Spleen (tissue), 11 donors: ENCODE results near the gene TMEM91. TPM values are rescaled to one million over a fixed set of nuclear protein-coding genes. Genes with fewer than 3 reads are reported as not detected.

Source experiments
- DNase-seq: peaks from one replicate; pipeline ENCODE4 v3.0.0-alpha.2; 2020
- H3K27ac ChIP-seq, 8 donors: fragments of 200-600 bp; sonication (generic) in 7 of 8; 1 replicate in 4 of 8; 2 replicates in 4 of 8; pipeline versions ENCODE4 v1.5.0 to v1.8.0; 2016 to 2021; ENCODE audit warnings: inconsistent platforms in 4 of 8, mild to moderate bottlenecking in 4 of 8, moderate library complexity in 1 of 8
- H3K27me3 ChIP-seq, 7 donors: fragments of 200-600 bp; sonication (generic) in 6 of 7; replicated peaks in 1 of 7; 1 replicate in 4 of 7; 2 replicates in 3 of 7; pipeline versions ENCODE4 v1.5.0 to v1.8.0; 2016 to 2021; ENCODE audit warnings: inconsistent platforms in 3 of 7, mild to moderate bottlenecking in 1 of 7
- H3K36me3 ChIP-seq, 6 donors: fragments of 200-600 bp; sonication (generic) in 5 of 6; 1 replicate in 4 of 6; 2 replicates in 2 of 6; pipeline versions ENCODE4 v1.5.0 to v1.8.0; 2016 to 2021; ENCODE audit warnings: inconsistent platforms in 2 of 6
- H3K4me1 ChIP-seq, 6 donors: fragments of 200-600 bp; sonication (generic) in 5 of 6; 1 replicate in 3 of 6; 2 replicates in 3 of 6; pipeline versions ENCODE4 v1.5.0 to v1.8.0; 2016 to 2021; ENCODE audit warnings: inconsistent platforms in 3 of 6
- H3K4me3 ChIP-seq, 8 donors: fragments of 200-600 bp; sonication (generic) in 7 of 8; 1 replicate in 4 of 8; 2 replicates in 4 of 8; pipeline versions ENCODE4 v1.5.0 to v1.8.0; 2016 to 2021; ENCODE audit warnings: inconsistent platforms in 4 of 8, mild to moderate bottlenecking in 4 of 8, moderate library complexity in 2 of 8
- H3K9me3 ChIP-seq, 8 donors: fragments of 200-600 bp; sonication (generic) in 7 of 8; 1 replicate in 4 of 8; 2 replicates in 4 of 8; pipeline versions ENCODE4 v1.5.0 to v1.8.0; 2016 to 2021; ENCODE audit warnings: inconsistent platforms in 4 of 8
- CTCF ChIP-seq, 11 experiments: fragments of 200-600 bp in 7 of 11; fragments of 450-650 bp in 4 of 11; sonication (generic) in 4 of 11; IDR thresholded peaks in 8 of 11; conservative IDR thresholded peaks in 3 of 11; 1 replicate in 7 of 11; 2 replicates in 4 of 11; pipeline versions ENCODE4 v1.4.0 to v1.8.0; 2016 to 2021; ENCODE audit warnings: antibody characterized with exemption in 11 of 11, inconsistent platforms in 4 of 11, mild to moderate bottlenecking in 1 of 11
- POLR2A ChIP-seq, 3 donors: fragments of 450-650 bp; IDR thresholded peaks; one replicate each; pipeline ENCODE4 v1.5.1; 2017; ENCODE audit warnings: antibody characterized with exemption in 3 of 3, mild to moderate bottlenecking in 1 of 3
- POLR2AphosphoS5 ChIP-seq, 3 donors: sonication (generic); formaldehyde crosslinking; IDR thresholded peaks; one replicate each; pipeline ENCODE4 v1.5.1; 2017; ENCODE audit warnings: antibody characterized with exemption in 3 of 3
- WGBS, 5 donors: extraction: QIAGEN DNeasy Blood & Tissue Kit in 3 of 5; methylation state at CpG; one replicate each; pipeline versions ENCODE4 v1.1.5 to v1.1.7; 2013 to 2018; 5-methylcytosine and 5-hydroxymethylcytosine counted together
- intact Hi-C: fragments of 100-400 bp; cut with DNase I; formaldehyde crosslinking; loops from one replicate; pipeline ENCODE4 v1.15.0; 2023; ENCODE audit warnings: low total_unique reads
- polyA plus RNA-seq, 3 donors: library from polyadenylated mRNA; stranded (reverse); fragments of 200-250 nt; gene quantifications; one replicate each; pipeline ENCODE4 v1.2.1, GENCODE V29; 2013
- total RNA-seq, 7 donors: library from RNA; depleted of rRNA in 3 of 7; stranded (reverse); fragments of >200 nt in 3 of 7; fragmentation: NEBNext Ultra II Directional in 4 of 7; extraction: Animal tissue kit (Norgen Biotek cat#: 25700) in 4 of 7; gene quantifications; one replicate each; pipeline versions ENCODE4 v1.1.0 to v1.2.1, GENCODE V29; 2016 to 2021
- donor health status: healthy with polysubstance abuse.
- donor health status: DM: no; HTN: no; CAD: no; lungs with moderate emphysema.
- donor health status: DM: no; HTN: no; CAD: no.
- donor health status: Bipolar disorder and iron deficiency.
- donor health status: healthy.
- donor health status: DM: no; HTN: no; CAD: no.
- donor health status: DM: yes; HTN: yes; CAD: no.

TMEM91 gene
- total and polyA plus RNA-seq, 10 donors: 13.4 to 62.0 (median 26.0) TPM

GRCh38 chr19:41426952-41427646 is 50.8 kb downstream of the TMEM91 start, which contains the start of gene B3GNT8:
TSS of gene B3GNT8 (minus strand) at chr19:41427374. CDS start at chr19:41426778, 596 bp downstream.
- intact Hi-C loops: no loop called here
- Histone ChIP-seq H3K27me3 (no peaks in the 10 kb centered on the region), H3K27ac (peak within 1 kb of the TSS; percentile 48 to 93 (median 84)), H3K36me3 (peaks cover 0 to 69% (median 55%) of the 10 kb centered on the region in 6 donors), H3K9me3 (no peaks in the 10 kb centered on the region), H3K4me3 (peak within 1 kb of the TSS; percentile 28 to 67 (median 42)), H3K4me1 (peaks cover 15 to 84% (median 45%) of the 10 kb centered on the region in 6 donors)
- DNase-seq: peak; percentile 94
- 19 to 32% (median 22%) methylated on average over 17 to 19 of the region's 19 CpGs for WGBS, 5 donors
- TF ChIP-seq POLR2AphosphoS5 (IDR thresholded peaks at IDR 0.05) (peak; percentile 64 to 85 (median 77)), POLR2A (IDR thresholded peaks at IDR 0.05) (no peak), CTCF (IDR thresholded peaks at IDR 0.05 in 8 of 11, conservative IDR thresholded peaks at IDR 0.05 in 3 of 11) (no peak)

- no peak for DNase-seq
- intact Hi-C loops: no loop called here
- Histone ChIP-seq H3K36me3 (peaks cover 0 to 69% (median 51%) of the 10 kb centered on the region in 6 donors), H3K4me1 (peaks cover 15 to 77% (median 45%) of the 10 kb centered on the region in 6 donors), H3K9me3 (no peaks in the 10 kb centered on the region), H3K4me3 (peak overlapping the region in 7 of 8 donors; percentile 20 to 67 (median 43)), H3K27me3 (no peaks in the 10 kb centered on the region), H3K27ac (peak overlapping the region; percentile 48 to 93 (median 84))
- TF ChIP-seq POLR2AphosphoS5 (IDR thresholded peaks at IDR 0.05): peak in 2 of 3 donors; percentile 23 to 24
- no peak for TF ChIP-seq POLR2A (IDR thresholded peaks at IDR 0.05)
- WGBS, 5 donors: 4 to 18% (median 11%) methylated on average over 20 to 23 of the region's 23 CpGs
Measured at GRCh38 chr19:41427647-41428480, 51.5 kb downstream of the TMEM91 start.

- Histone ChIP-seq H3K4me1 (peaks cover 15 to 71% (median 45%) of the 10 kb centered on the region in 6 donors), H3K27me3 (no peaks in the 10 kb centered on the region), H3K27ac (peak overlapping the region; percentile 48 to 93 (median 84)), H3K36me3 (peaks cover 0 to 69% (median 51%) of the 10 kb centered on the region in 6 donors), H3K4me3 (peak overlapping the region in 7 of 8 donors; percentile 20 to 67 (median 43)), H3K9me3 (no peaks in the 10 kb centered on the region)
- no peak for TF ChIP-seq POLR2AphosphoS5 (IDR thresholded peaks at IDR 0.05)
- no peak for TF ChIP-seq POLR2A (IDR thresholded peaks at IDR 0.05)
- TF ChIP-seq CTCF (IDR thresholded peaks at IDR 0.05 in 8 of 11, conservative IDR thresholded peaks at IDR 0.05 in 3 of 11): no peak
- 22 to 53% (median 36%) methylated on average over 1 of the region's 1 CpG for WGBS, 5 donors
- intact Hi-C loops: no loop called here
- DNase-seq: no peak
Measured at GRCh38 chr19:41428481-41428859, 52.1 kb downstream of the TMEM91 start.

- intact Hi-C loops: no loop called here
- Histone ChIP-seq H3K4me3 (no peak overlapping the region), H3K9me3 (no peaks in the 10 kb centered on the region), H3K27ac (peak overlapping the region in 2 of 8 donors; percentile 24 to 43), H3K4me1 (peaks cover 15 to 54% (median 31%) of the 10 kb centered on the region in 6 donors), H3K36me3 (peaks cover 0 to 68% (median 32%) of the 10 kb centered on the region in 6 donors), H3K27me3 (no peaks in the 10 kb centered on the region)
- TF ChIP-seq CTCF (IDR thresholded peaks at IDR 0.05 in 8 of 11, conservative IDR thresholded peaks at IDR 0.05 in 3 of 11) (no peak), POLR2A (IDR thresholded peaks at IDR 0.05) (no peak), POLR2AphosphoS5 (IDR thresholded peaks at IDR 0.05) (no peak)
- DNase-seq: no peak
- WGBS, 5 donors: 68 to 97% (median 85%) methylated on average over 6 of the region's 6 CpGs
Measured at GRCh38 chr19:41430922-41431321, 54.6 kb downstream of the TMEM91 start.
